ENCODE results near the gene RAI14. TPM values are rescaled to one million over a fixed set of nuclear protein-coding genes. Genes with fewer than 3 reads are reported as not detected.

Gene RAI14
- total and polyA plus RNA-seq, 7 experiments from 2014 or later = 0.32 to 0.98 (median 0.89) TPM; not detected in 4

DNA sequence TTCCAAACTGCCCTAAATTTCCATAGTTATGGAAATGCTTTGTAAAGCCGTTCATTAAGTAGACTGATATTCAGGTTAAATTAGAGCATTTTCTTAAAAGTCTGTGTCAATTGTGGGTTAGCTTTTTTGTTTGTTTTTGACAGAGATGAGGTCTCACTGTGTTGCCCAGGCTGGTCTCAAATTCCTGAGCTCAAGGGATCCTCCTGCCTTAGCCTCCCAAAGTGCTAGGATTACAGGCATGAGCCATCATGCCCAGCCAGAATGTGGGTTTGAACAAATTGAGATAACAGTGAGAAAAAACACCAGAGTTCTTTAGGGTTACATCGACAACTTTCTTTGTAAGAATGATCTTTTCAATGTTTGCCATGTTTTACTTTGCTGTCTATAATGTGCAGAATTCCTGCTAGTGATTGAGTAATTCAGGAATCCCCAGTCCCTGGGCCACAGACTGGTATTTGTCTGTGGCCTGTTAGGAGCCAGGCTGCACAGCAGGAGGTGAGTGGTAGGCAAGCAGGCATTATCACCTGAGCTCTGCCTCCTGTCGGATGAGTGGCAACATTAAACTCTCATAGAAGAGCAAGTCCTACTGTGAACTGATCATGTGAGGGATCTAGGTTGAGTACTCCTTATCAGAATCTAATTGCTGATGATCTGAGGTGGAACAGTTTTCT is 80.5 kb downstream of the RAI14 start:
- Mint-ChIP-seq H3K36me3 (no peaks in the 10 kb centered on the region), H3K27ac (no peak overlapping the region), H3K4me3 (no peak overlapping the region), H3K9me3 (no peaks in the 10 kb centered on the region), H3K4me1 (no peaks in the 10 kb centered on the region), H3K27me3 (peaks cover 0 to 13% (median 4%) of the 10 kb centered on the region in 5 donors)
- H3K4me1 ChIP-seq (ENCODE audit: control insufficient read depth in 2 of 2, insufficient read depth in 2 of 2, low read length in 2 of 2) = no peaks in the 10 kb centered on the region
- H3K9me3 ChIP-seq (ENCODE audit: control insufficient read depth in 2 of 3, low read length in 3 of 3) = no peaks in the 10 kb centered on the region
- CTCF ChIA-PET = no interaction called here
- no peaks in the 10 kb centered on the region for H3K36me3 ChIP-seq (ENCODE audit: control insufficient read depth in 2 of 3, insufficient read depth in 3 of 3, low read length in 3 of 3)
- no peak overlapping the region for H3K27ac ChIP-seq (ENCODE audit: low read depth, low read length)
- DNase-seq (no peak), ATAC-seq (no peak)
- POLR2A ChIA-PET = no interaction called here
- no peak overlapping the region for H3K4me3 ChIP-seq (ENCODE audit: low read length)
- H3K27me3 ChIP-seq (ENCODE audit: control insufficient read depth in 2 of 2, insufficient read depth in 2 of 2, low read length in 2 of 2) = no peaks in the 10 kb centered on the region
- intact Hi-C loops (cut with micrococcal nuclease) = no loop called here

GRCh38 chr5:34737731-34738130 is 81.6 kb downstream of the RAI14 start:
- Histone ChIP-seq H3K9me3 (ENCODE audit: control insufficient read depth in 2 of 3, low read length in 3 of 3) (no peaks in the 10 kb centered on the region), H3K27me3 (ENCODE audit: control insufficient read depth in 2 of 2, insufficient read depth in 2 of 2, low read length in 2 of 2) (no peaks in the 10 kb centered on the region), H3K4me1 (ENCODE audit: control insufficient read depth in 2 of 2, insufficient read depth in 2 of 2, low read length in 2 of 2) (no peaks in the 10 kb centered on the region), H3K27ac (ENCODE audit: low read depth, low read length) (no peak overlapping the region), H3K4me3 (ENCODE audit: low read length) (no peak overlapping the region), H3K36me3 (ENCODE audit: control insufficient read depth in 2 of 3, insufficient read depth in 3 of 3, low read length in 3 of 3) (no peaks in the 10 kb centered on the region)
- H3K36me3 Mint-ChIP-seq = no peaks in the 10 kb centered on the region
- DNase-seq (no peak), ATAC-seq (no peak)
- peaks cover 0 to 17% (median 4%) of the 10 kb centered on the region in 5 donors for H3K27me3 Mint-ChIP-seq
- H3K27ac Mint-ChIP-seq = no peak overlapping the region
- intact Hi-C loops (cut with micrococcal nuclease) = no loop called here
- POLR2A ChIA-PET = no interaction called here
- H3K4me1 Mint-ChIP-seq = peaks cover 0 to 2% (median 0%) of the 10 kb centered on the region in 7 donors
- CTCF ChIA-PET = no interaction called here
- H3K4me3 Mint-ChIP-seq = no peak overlapping the region
- no peaks in the 10 kb centered on the region for H3K9me3 Mint-ChIP-seq

GRCh38 chr5:34738381-34738780 is 82.3 kb downstream of the RAI14 start:
- intact Hi-C loops (cut with micrococcal nuclease) = no loop called here
- ChIA-PET POLR2A (no interaction called here), CTCF (no interaction called here)
- no peak for ATAC-seq
- Mint-ChIP-seq H3K4me1 (peaks cover 0 to 7% (median 0%) of the 10 kb centered on the region in 7 donors), H3K27ac (no peak overlapping the region), H3K9me3 (no peaks in the 10 kb centered on the region), H3K27me3 (peaks cover 0 to 17% (median 4%) of the 10 kb centered on the region in 5 donors), H3K4me3 (no peak overlapping the region), H3K36me3 (no peaks in the 10 kb centered on the region)
- DNase-seq = no peak
- H3K4me3 ChIP-seq (ENCODE audit: low read length) = no peak overlapping the region
- no peaks in the 10 kb centered on the region for H3K9me3 ChIP-seq (ENCODE audit: control insufficient read depth in 2 of 3, low read length in 3 of 3)
- H3K27me3 ChIP-seq (ENCODE audit: control insufficient read depth in 2 of 2, insufficient read depth in 2 of 2, low read length in 2 of 2) = no peaks in the 10 kb centered on the region
- H3K36me3 ChIP-seq (ENCODE audit: control insufficient read depth in 2 of 3, insufficient read depth in 3 of 3, low read length in 3 of 3) = no peaks in the 10 kb centered on the region
- H3K27ac ChIP-seq (ENCODE audit: low read depth, low read length) = no peak overlapping the region
- H3K4me1 ChIP-seq (ENCODE audit: control insufficient read depth in 2 of 2, insufficient read depth in 2 of 2, low read length in 2 of 2) = no peaks in the 10 kb centered on the region

- H3K27ac Mint-ChIP-seq = no peak overlapping the region
- CTCF ChIA-PET = no interaction called here
- POLR2A ChIA-PET = no interaction called here
Measured at GRCh38 chr5:34740389-34740806, 84.3 kb downstream of the RAI14 start.

DNA sequence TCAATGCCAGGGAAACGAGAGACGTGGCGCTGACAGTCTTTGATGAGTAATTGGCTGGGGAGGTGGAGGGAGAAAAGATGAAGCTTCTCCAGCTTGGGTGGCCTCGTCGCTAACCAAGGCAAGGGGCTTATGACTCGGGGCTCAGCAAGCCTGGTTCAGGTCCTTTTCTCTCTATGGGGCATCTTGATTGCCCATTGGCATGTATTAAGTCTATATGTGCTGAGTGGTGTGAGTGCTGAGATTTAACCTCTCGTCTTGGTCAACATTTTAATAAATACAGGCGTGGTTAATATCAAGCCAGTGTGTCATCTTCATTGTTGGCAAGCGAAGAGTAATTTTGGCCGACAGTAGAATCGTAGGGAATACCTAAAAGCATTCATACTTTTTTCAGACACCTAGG is 85.9 kb downstream of the RAI14 start:
- intact Hi-C loops (cut with micrococcal nuclease) = no loop called here
- no peak overlapping the region for H3K4me3 ChIP-seq (ENCODE audit: low read length)
- H3K36me3 ChIP-seq (ENCODE audit: control insufficient read depth in 2 of 3, insufficient read depth in 3 of 3, low read length in 3 of 3) = no peaks in the 10 kb centered on the region
- ATAC-seq = no peak
- Mint-ChIP-seq H3K9me3 (peaks cover 0 to 6% (median 0%) of the 10 kb centered on the region in 11 donors), H3K36me3 (no peaks in the 10 kb centered on the region), H3K27ac (no peak overlapping the region), H3K4me3 (no peak overlapping the region), H3K4me1 (peaks cover 0 to 7% (median 0%) of the 10 kb centered on the region in 7 donors), H3K27me3 (peaks cover 2 to 13% (median 6%) of the 10 kb centered on the region in 5 donors)
- no peaks in the 10 kb centered on the region for H3K4me1 ChIP-seq (ENCODE audit: control insufficient read depth in 2 of 2, insufficient read depth in 2 of 2, low read length in 2 of 2)
- CTCF ChIA-PET = no interaction called here
- no peaks in the 10 kb centered on the region for H3K9me3 ChIP-seq (ENCODE audit: control insufficient read depth in 2 of 3, low read length in 3 of 3)
- H3K27ac ChIP-seq (ENCODE audit: low read depth, low read length) = no peak overlapping the region
- DNase-seq = no peak
- POLR2A ChIA-PET = no interaction called here
- H3K27me3 ChIP-seq (ENCODE audit: control insufficient read depth in 2 of 2, insufficient read depth in 2 of 2, low read length in 2 of 2) = no peaks in the 10 kb centered on the region

More at GRCh38 chr5:34740389-34740806, 84.3 kb downstream of the RAI14 start:
- H3K4me1 ChIP-seq (ENCODE audit: control insufficient read depth in 2 of 2, insufficient read depth in 2 of 2, low read length in 2 of 2) = no peaks in the 10 kb centered on the region
- H3K36me3 ChIP-seq (ENCODE audit: control insufficient read depth in 2 of 3, insufficient read depth in 3 of 3, low read length in 3 of 3) = no peaks in the 10 kb centered on the region
- Mint-ChIP-seq H3K4me3 (no peak overlapping the region), H3K36me3 (no peaks in the 10 kb centered on the region), H3K27me3 (peaks cover 0 to 11% (median 4%) of the 10 kb centered on the region in 5 donors), H3K4me1 (peaks cover 0 to 7% (median 0%) of the 10 kb centered on the region in 7 donors), H3K9me3 (no peaks in the 10 kb centered on the region)
- H3K27me3 ChIP-seq (ENCODE audit: control insufficient read depth in 2 of 2, insufficient read depth in 2 of 2, low read length in 2 of 2) = no peaks in the 10 kb centered on the region
- H3K27ac ChIP-seq (ENCODE audit: low read depth, low read length) = no peak overlapping the region
- no peak for DNase-seq
- H3K9me3 ChIP-seq (ENCODE audit: control insufficient read depth in 2 of 3, low read length in 3 of 3) = no peaks in the 10 kb centered on the region
- no peak overlapping the region for H3K4me3 ChIP-seq (ENCODE audit: low read length)
- intact Hi-C loops (cut with micrococcal nuclease) = no loop called here
- ATAC-seq = no peak

DNA sequence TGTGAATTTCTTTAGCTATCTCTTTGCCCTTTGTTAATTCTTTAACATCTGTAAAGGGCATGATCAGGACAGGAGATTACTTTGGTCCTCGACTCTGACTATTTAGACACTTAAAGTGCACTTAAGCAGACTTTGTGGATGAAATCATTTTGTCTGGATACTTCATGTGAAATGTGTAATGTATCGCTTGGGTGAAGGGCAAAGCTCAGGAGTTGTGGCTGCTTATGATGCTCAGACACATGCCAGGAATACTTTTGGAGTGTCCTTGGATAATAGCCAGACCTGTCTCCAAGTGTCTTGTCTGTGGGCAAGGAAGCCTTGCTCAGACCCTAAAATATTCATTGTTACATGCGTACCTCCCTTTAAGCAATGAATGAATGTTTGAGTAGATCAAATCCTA is 87.8 kb downstream of the RAI14 start:
- no peak overlapping the region for H3K4me3 ChIP-seq (ENCODE audit: low read length)
- DNase-seq = no peak
- no peaks in the 10 kb centered on the region for H3K36me3 ChIP-seq (ENCODE audit: control insufficient read depth in 2 of 3, insufficient read depth in 3 of 3, low read length in 3 of 3)
- no peak overlapping the region for H3K4me3 Mint-ChIP-seq
- H3K9me3 ChIP-seq (ENCODE audit: control insufficient read depth in 2 of 3, low read length in 3 of 3) = no peaks in the 10 kb centered on the region
- CTCF ChIA-PET = no interaction called here
- no peak for ATAC-seq
- H3K4me1 ChIP-seq (ENCODE audit: control insufficient read depth in 2 of 2, insufficient read depth in 2 of 2, low read length in 2 of 2) = no peaks in the 10 kb centered on the region
- H3K27ac ChIP-seq (ENCODE audit: low read depth, low read length) = no peak overlapping the region
- no peak overlapping the region for H3K27ac Mint-ChIP-seq
- H3K27me3 Mint-ChIP-seq = peaks cover 2 to 16% (median 8%) of the 10 kb centered on the region in 5 donors
- H3K36me3 Mint-ChIP-seq = no peaks in the 10 kb centered on the region
- POLR2A ChIA-PET = no interaction called here
- peaks cover 0 to 7% (median 0%) of the 10 kb centered on the region in 7 donors for H3K4me1 Mint-ChIP-seq
- peaks cover 0 to 6% (median 0%) of the 10 kb centered on the region in 11 donors for H3K9me3 Mint-ChIP-seq
- intact Hi-C loops (cut with micrococcal nuclease) = no loop called here
- no peaks in the 10 kb centered on the region for H3K27me3 ChIP-seq (ENCODE audit: control insufficient read depth in 2 of 2, insufficient read depth in 2 of 2, low read length in 2 of 2)

DNA sequence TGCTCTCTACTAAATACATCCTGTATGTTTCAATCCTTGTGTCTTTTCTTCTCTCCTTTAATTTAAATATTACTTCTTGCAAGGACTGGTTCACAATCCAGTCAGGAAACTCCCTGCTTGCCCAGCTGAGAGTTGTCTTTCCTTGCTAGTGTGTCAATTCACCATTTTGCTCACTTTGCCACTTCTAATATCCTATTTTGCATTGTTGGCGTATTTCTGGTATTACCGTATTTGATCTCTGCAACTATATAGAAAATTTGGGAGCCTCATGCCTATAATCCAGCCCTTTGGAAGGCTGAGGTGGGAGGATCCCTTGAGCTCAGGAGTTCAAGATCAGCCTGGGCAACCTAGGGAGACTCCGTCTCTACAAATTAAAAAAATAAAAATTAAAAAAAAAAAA is 92.3 kb downstream of the RAI14 start:
- Histone ChIP-seq H3K27me3 (ENCODE audit: control insufficient read depth in 2 of 2, insufficient read depth in 2 of 2, low read length in 2 of 2) (no peaks in the 10 kb centered on the region), H3K4me3 (ENCODE audit: low read length) (no peak overlapping the region), H3K9me3 (ENCODE audit: control insufficient read depth in 2 of 3, low read length in 3 of 3) (no peaks in the 10 kb centered on the region), H3K4me1 (ENCODE audit: control insufficient read depth in 2 of 2, insufficient read depth in 2 of 2, low read length in 2 of 2) (no peaks in the 10 kb centered on the region), H3K36me3 (ENCODE audit: control insufficient read depth in 2 of 3, insufficient read depth in 3 of 3, low read length in 3 of 3) (no peaks in the 10 kb centered on the region), H3K27ac (ENCODE audit: low read depth, low read length) (no peak overlapping the region)
- no peak overlapping the region for H3K27ac Mint-ChIP-seq
- peaks cover 0 to 1% (median 0%) of the 10 kb centered on the region in 7 donors for H3K4me1 Mint-ChIP-seq
- peaks cover 0 to 19% (median 10%) of the 10 kb centered on the region in 5 donors for H3K27me3 Mint-ChIP-seq
- H3K4me3 Mint-ChIP-seq = no peak overlapping the region
- H3K36me3 Mint-ChIP-seq = no peaks in the 10 kb centered on the region
- H3K9me3 Mint-ChIP-seq = peaks cover 0 to 6% (median 0%) of the 10 kb centered on the region in 11 donors
- intact Hi-C loops (cut with micrococcal nuclease) = no loop called here
- no peak for DNase-seq
- ChIA-PET CTCF (no interaction called here), POLR2A (no interaction called here)
- no peak for ATAC-seq
